Measurements from ENCODE around the gene TBCD. TPM values are rescaled to one million over a fixed set of nuclear protein-coding genes. Genes with fewer than 3 reads are reported as not detected.
A peak's percentile ranks its signal among the peaks of the same experiment; 100 is the strongest.
"Not testable (repeated sequence)": the region's sequence is repeated elsewhere in the genome, so short reads cannot be mapped to it uniquely, and the experiment has no call there.

Gene TBCD
- polyA plus RNA-seq, 5 donors: 87.2 to 119 (median 109) TPM

DNA sequence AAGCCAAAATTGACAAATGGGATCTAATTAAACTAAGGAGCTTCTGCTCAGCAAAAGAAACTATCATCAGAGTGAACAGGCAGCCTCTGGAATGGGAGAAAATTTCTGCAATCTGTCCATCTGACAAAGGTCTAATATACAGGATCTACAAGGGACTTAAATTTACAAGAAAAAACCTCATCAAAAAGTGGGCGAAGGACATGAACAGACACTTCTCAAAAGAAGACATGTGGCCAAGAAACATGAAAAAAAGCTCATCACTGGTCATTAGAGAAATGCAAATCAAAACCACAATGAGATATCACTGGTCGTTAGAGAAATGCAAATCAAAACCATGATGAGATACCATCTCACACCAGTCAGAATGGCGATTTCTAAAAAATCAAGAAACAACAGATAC, 203.2 kb downstream of the TBCD start:
- DNase-seq: not testable (repeated sequence)

DNA sequence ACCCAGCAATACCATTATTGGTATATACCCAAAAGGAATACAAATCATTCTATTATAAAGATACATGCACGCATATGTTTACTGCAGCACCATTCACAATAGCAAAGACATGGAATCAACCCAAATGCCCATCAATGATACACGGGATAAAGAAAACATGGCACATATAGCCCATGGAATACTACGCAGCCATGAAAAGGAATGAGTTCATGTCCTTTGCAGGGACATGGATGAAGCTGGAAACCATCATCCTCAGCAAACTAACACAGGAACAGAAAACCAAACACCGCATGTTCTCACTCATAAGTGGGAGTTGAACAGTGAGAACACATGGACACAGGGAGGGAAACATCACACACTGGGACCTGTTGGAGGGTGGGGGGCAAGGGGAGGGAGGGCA, 203.8 kb downstream of the TBCD start:
- not testable (repeated sequence) for DNase-seq

DNA sequence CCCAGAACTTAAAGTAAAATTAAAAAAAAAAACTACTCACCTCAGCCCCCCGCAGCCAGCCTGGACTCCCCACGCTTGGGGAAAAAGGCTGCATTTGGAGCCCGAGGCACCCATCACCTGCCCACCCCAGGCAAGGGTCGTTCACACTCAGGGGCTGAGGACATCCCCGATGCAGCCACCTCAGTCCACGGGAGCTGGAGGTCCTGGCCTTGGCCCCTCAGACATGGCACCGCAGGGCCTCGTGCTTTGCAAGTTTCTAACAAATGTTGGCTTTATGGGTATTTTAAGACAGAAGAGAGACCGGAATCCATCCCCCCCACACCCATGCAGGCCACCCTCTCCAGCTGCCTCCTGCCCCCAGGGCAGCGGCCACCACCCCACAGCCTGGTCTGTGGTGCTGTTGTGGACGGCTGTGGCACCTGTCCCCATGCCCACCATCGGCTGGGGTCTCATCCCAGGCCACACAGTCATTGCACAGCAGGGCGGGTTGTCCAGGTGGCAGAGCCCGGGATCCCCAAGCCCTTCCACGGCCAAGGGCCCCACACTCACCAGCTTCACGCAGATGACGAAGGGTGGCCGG, 204.4 kb downstream of the TBCD start:
- no peak for DNase-seq

- DNase-seq: no peak
These were observed 205.0 kb downstream of the TBCD start for GRCh38 chr17:82956726-82957468.

DNA sequence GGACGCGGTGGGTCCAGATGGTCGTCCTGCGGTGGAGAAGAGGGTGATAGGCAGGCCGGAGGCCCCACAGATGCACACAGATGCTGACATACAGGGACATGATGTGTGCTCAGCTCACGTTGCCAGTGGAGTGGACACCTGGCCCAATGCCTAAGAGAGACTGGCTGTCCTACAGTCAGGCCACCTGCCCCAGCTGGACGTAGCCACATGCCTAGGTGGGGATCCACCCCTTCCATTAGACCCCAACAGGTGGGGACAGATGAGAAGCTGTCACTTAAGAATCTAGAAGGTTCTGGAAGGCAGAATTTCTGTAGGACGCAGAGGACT, 205.6 kb downstream of the TBCD start:
- no peak for DNase-seq

DNA sequence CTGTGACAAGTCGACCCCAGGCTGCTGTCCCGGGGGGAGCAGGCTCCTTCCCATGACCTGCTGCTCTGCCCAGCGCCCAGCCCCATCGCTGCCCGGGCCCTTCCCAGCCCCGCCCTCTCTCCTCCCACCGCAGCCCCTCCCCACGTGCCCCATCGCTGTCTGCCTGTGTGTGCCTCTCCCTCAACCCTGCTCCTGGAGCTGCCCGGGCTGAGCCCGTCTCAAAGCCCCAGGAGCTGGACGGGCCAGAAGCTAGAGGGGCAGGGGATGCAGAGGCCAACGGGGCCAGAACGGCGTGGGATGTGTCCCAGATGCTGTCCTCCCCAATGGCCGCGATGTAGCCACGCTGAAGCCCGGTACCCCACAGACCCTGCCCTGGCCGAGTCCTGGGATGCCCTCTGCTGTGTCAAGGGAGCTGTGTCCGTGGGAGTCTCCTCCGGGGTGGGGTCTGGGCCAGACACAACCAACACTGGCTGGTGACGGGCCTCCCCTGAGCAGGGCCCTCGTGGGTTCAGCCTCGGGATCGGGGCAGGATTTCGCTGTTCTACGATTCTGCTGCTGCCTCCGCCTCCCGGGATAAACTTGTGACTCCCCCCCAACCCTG, 206.2 kb downstream of the TBCD start:
- DNase-seq: no peak

GRCh38 chr17:82959242-82959930, 207.5 kb downstream of the TBCD start:
- no peak for DNase-seq

DNA sequence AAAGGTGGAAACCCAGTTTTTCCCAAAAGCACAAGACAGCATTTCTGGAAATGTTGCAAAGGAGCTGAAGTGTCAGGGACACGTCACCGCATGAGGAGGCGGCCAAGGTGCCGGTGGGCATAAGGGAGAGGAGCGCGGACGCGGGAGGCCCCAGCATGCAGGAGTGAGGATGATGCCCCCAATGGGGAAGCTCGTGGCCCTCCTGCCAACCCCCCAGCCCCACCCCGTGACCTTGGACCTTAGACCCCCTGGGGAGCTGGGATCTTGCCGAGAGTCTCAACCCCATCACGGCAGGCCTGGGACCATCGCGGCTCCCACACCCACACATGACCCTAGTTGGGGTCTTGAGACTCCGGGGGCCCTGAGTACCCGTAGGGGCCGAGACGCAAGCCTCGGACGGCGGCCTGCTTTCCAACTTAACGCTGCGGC, 208.1 kb downstream of the TBCD start:
- DNase-seq: no peak

DNA sequence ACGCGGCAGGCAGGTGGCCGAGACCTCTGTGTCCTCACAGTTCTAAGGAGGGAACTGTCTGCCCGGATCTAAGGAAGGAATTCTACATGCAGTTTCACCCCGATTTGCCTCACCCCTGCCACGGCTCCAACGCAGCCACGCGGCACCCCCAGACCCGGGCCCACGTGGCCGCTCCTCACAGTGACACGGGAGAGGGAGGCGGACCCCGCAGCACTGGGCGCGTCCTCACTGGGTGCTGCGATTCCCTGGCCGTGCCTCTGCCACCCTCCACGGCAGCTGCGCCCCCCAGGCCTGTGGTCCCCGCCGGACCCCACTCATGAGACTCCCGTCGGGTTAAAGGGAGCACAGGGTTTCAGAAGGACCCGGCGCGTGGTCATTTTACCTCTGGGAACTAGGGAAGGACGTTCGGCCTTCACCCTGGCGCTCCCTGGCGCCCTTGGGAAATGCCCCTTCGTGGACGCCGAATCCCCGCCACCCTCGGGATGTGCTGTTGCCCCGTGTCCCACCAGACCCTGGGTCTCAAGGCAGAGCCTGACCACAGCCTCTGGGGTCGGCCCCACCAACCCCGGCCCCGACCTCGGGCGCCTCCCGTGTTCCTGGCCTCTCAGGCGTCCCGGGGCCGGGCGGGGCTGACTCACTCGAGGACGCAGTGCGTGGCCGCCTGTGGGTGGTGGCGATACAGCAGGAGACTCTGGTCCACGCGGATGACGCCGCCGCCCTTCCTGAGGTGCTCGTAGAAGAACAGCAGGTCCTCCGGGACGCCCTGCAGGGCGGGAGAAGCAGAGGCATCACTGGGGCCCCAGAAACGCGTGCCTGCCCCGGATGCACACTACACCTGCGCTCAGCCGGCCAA, 208.8 kb downstream of the TBCD start:
- DNase-seq: no peak

GRCh38 chr17:82961366-82962162, 209.7 kb downstream of the TBCD start:
- DNase-seq: no peak

GRCh38 chr17:82962163-82962720, 210.4 kb downstream of the TBCD start:
- no peak for DNase-seq

GRCh38 chr17:82963104-82963950, 211.5 kb downstream of the TBCD start:
- peak; percentile 73 to 75 for DNase-seq

- DNase-seq: not testable (repeated sequence)
These were observed 212.6 kb downstream of the TBCD start for GRCh38 chr17:82964451-82964850.

DNA sequence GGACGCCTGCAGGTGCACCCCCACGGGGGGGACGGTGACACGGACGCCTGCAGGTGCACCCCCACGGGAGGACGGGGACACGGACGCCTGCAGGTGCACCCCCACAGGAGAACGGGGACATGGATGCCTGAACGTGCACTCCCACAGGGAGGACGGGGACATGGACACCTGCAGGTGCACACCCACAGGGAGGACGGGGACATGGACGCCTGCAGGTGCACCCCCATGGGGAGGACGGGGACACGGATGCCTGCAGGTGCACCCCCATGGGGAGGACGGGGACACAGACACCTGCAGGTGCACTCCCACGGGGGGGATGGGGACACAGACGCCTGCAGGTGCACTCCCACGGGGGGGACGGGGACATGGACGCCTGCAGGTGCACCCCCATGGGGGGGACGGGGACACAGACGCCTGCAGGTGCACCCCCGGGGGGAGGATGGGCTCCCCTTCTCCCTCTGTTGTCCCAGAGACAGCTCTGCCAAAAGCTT, 213.0 kb downstream of the TBCD start:
- DNase-seq: no peak

DNA sequence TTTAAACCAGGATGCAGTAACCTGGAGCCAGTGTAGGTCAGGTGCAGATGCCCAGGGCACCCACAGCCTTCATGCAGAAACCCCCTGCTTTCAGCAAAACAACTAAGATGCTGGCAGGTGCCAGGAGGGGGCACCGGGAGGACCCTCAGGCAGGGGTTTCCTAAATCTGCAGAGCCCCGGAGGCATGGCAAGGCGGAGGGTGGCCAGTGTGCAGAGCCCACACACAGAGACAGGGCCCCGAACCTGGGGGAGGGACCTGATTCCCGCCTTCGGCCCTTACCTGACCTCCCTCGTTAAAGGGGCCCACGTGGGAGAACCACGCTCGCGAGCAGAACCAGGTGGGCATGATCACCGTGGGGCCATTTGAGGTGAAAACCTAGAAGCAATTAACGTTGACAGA, 213.5 kb downstream of the TBCD start:
- no peak for DNase-seq

DNA sequence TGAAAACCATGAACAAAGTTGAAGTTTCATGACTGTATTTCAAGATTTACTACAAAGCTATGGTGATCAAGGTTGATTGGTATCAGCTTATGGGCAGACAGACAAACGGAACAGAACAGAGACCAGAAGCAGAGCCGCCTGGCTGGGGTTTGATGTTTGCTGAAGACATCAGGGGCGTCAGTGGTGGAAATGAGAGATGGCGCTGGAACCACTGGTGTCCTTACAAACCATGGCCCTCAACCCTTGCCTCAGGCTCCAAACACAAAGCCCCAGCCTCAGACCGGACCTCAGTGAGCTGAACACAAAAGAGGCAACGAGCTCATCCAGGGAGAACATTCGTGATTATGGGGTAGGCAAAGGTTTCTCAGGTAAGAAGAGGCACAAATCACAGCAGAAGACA, 214.6 kb downstream of the TBCD start:
- DNase-seq: no peak

GRCh38 chr17:82967268-82968032, 215.6 kb downstream of the TBCD start:
- DNase-seq: no peak

GRCh38 chr17:82968033-82968841, 216.4 kb downstream of the TBCD start:
- not testable (repeated sequence) for DNase-seq
